Astrocyte (in vitro differentiated cells and primary cell): Measurements from ENCODE around the gene MYOZ1.

Experiments
- CTCF ChIP-seq: IDR thresholded peaks from 2 replicates; pipeline ENCODE4 v1.5.1; 2011; ENCODE audit warnings: low read depth, mild to moderate bottlenecking, inconsistent platforms, low read length, moderate library complexity; ENCODE audit not compliant: insufficient read depth
- EZH2 ChIP-seq: IDR thresholded peaks from 2 replicates; pipeline ENCODE4 v1.6.1; 2012; ENCODE audit warnings: mild to moderate bottlenecking, low read length, inconsistent platforms; ENCODE audit not compliant: insufficient read depth

- TF ChIP-seq CTCF (no peak), EZH2 (no peak)
These were observed 15.2 kb downstream of the MYOZ1 start for GRCh38 chr10:73625884-73626752.
